Activated CD8-positive, alpha-beta memory T cell treated with anti-CD3 and anti-CD28 coated beads for 1 hour (primary cell): ENCODE data around the gene CEP104.
"Not testable (repeated sequence)": the region's sequence is repeated elsewhere in the genome, so short reads cannot be mapped to it uniquely, and the experiment has no call there.

Source experiments
- DNase-seq, 2 donors: peaks; one replicate each; pipeline ENCODE4 v3.0.0-alpha.2; 2020; ENCODE audit warnings: low read depth in 1 of 2; ENCODE audit errors: extremely low read depth in 1 of 2

CEP104 gene

GRCh38 chr1:3803905-3804626 lies 52.9 kb downstream of the CEP104 start:
- no peak for DNase-seq

DNA sequence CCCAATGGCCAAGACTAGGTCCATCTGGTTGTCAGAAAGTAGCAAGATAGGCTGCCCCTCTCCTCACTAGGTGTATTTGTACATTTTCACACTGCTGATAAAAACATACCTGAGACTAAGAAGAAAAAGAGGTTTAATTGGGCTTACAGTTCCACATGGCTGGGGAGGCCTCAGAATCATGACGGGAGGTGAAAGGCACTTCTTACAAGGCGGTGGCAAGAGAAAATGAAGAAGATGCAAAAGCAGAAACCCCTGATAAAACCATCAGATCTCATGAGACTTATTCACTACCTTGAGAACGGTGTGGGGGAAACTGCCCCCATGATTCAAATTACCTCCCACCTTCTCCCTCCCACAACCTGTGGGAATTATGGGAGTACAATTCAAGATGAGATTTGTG lies 56.2 kb downstream of the CEP104 start:
- DNase-seq: not testable (repeated sequence)

GRCh38 chr1:3799976-3800685 lies 56.9 kb downstream of the CEP104 start:
- no peak for DNase-seq

- peak; percentile 81 to 93 for DNase-seq
Measured at GRCh38 chr1:3796215-3797061, 60.6 kb downstream of the CEP104 start, which contains the start of gene LRRC47. LRRC47 (minus strand) TSS chr1:3796498; CDS start chr1:3796476, 22 bp downstream.

GRCh38 chr1:3795453-3796214 lies 61.4 kb downstream of the CEP104 start:
- no peak for DNase-seq

DNA sequence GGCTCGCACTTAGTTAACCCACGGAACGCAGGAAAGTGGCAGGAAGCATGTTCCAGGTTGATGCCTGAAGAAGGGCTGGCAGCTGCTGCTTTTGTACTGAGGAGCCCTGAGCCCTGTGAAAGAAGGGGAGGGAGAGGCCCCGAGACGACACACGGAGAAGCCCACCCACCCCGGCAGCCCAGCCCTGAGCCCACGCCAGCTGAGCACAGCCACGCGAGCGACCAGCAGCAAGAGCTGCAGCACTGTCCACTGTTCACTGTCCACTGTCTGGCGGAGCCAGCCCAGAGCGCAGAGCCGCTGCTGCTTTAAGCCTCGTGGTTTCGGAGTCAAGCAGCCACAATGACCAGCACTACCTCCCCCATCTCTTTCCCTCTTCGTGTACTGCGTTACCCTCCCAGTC lies 66.1 kb downstream of the CEP104 start:
- DNase-seq: no peak

- no peak for DNase-seq
Measured at GRCh38 chr1:3790500-3790923, 66.5 kb downstream of the CEP104 start.

- no peak for DNase-seq
Measured at GRCh38 chr1:3789421-3790300, 67.3 kb downstream of the CEP104 start.

DNA sequence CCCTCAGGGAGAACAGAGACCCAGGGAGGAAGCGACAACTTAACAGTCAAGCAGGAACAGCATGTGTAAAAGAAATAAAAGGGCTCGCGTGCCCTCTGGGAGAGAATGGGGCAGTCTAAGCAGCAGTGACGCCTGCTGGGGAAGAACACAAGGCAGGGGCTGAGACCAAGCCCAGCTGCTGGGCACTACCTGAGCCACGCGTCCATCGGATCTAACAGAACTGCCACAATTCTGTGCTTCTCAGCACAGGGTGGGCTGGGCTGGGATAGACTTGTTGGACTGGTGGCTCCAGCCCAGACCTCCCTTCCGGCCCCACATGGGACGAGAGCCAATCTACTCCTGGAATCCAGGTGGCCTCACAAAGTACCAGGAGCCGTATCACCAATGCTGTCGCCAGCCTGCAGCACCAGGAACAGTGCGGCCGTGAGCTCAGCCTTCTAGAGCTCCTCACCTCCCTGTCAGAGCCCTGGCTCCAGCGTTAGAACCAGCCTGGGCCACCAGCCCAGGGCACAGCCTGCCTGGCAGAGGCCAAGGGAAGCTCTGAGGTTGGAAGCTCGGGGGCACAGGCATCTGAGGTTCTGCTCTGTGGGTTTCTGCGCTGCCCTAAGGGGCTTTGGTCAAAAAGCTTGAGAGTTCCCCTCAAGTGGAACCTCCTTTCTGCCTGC lies 68.1 kb downstream of the CEP104 start:
- no peak for DNase-seq

DNA sequence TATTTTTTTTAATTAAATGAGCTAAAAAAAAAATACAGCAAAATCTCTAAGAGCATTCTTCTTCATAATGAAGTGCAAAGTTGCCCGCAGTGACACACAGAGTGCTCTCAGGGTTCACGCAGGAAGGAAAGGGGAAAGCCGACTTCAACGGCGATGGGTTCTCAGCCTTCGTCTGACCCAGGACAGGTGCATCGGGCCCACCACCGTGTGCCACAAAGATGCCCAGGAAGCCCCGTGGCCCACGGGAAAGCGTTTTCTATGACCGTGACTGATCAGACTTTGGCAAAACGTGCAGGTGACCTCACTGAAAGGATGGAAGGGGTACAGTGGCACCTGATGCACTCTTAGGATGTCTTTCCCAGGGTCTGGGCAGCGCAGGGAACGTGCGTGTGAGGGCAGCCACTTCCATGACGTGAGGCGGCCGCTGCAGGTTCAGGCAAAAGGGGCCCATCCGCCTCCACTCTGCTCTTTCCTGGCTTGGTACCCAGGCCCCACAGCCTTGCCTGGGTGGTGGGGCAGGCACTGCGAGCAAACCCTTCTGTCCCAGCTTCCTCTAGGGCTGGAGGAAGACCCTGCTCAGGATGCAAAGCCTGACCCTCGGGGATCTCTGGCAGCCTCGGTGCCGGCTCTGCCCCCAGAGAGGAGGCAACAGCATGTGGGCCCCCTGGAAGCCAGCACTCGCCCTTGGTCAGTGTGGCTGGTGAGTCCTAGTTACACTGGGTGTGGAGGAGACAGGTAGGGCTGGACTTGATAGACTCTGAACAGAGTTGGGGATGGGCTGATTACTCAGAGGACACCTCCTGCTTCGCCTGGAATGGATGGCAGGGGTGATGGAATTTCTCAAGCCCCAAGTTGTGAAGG lies 69.0 kb downstream of the CEP104 start:
- DNase-seq: no peak

GRCh38 chr1:3787349-3787715 lies 69.7 kb downstream of the CEP104 start:
- no peak for DNase-seq

DNA sequence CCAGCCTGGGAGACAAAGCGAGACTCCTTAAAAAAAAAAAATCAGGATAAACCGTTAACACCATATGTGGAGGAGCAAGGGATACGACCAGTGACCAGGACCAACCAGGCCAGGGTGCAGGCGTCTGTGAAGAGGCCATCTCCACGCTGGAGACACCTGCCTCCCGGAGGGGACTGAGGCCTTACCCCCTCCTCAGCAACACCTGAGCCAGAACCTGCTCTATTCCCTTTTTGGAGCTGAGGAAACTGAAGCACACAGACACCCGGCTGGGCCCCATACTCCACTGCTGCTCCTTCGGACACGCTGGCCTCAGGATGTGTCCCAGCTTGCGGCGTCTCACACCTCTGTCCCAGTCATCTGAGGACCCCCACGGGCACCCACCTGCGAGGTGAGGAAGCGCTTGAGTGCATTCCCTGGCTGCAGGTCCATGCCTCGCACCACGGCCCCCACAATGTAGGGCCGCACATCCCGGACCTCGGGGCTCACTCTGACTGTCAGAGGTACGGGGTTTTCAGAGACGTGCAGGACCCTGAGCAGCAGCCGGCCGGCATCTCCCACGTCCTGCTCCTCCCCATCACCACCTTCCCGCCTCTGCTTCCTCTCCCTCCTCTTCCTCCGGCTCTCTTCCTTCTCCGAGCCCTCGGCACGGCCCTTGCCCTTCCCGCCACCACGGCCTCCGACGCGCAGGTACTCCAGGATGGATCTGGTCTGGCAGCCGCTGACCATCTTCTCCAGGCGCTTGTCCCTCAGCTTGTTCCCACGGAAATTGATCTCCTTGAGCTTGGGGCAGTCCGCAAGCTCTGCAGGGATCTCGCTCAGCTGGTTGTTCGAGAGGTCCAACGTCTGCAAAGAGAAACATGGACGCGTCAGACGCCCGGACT lies 70.3 kb downstream of the CEP104 start:
- DNase-seq: no peak

- no peak for DNase-seq
Measured at GRCh38 chr1:3785456-3786157, 71.4 kb downstream of the CEP104 start.

- no peak for DNase-seq
Measured at GRCh38 chr1:3785045-3785444, 72.0 kb downstream of the CEP104 start.

GRCh38 chr1:3783651-3784474 lies 73.1 kb downstream of the CEP104 start:
- DNase-seq: no peak

- no peak for DNase-seq
Measured at GRCh38 chr1:3780901-3781300, 76.1 kb downstream of the CEP104 start.
